ENCODE measurements around the gene CCNT2. TPM values are rescaled to one million over a fixed set of nuclear protein-coding genes. Genes with fewer than 3 reads are reported as not detected.
"Not testable (repeated sequence)": the region's sequence is repeated elsewhere in the genome, so short reads cannot be mapped to it uniquely, and the experiment has no call there.

CCNT2 gene
- total and polyA plus RNA-seq, 4 donors: 43.5 to 76.0 (median 48.8) TPM

- DNase-seq (ENCODE audit: low read depth in 4 of 6, low spot score in 6 of 6): no peak
- Histone ChIP-seq H3K4me3 (ENCODE audit: low read depth, low read length) (no peak overlapping the region), H3K9me3 (ENCODE audit: control insufficient read depth, insufficient read depth, low read length) (no peaks in the 10 kb centered on the region), H3K27ac (ENCODE audit: low read depth, low read length) (no peak overlapping the region), H3K27me3 (ENCODE audit: control insufficient read depth, insufficient read depth, low read length) (no peaks in the 10 kb centered on the region), H3K36me3 (ENCODE audit: control insufficient read depth, insufficient read depth, low read length) (peaks cover 7% of the 10 kb centered on the region), H3K4me1 (ENCODE audit: control insufficient read depth, insufficient read depth, low read length) (no peaks in the 10 kb centered on the region)
- 94% methylated on average over 3 of the region's 5 CpGs for WGBS (ENCODE audit: insufficient coverage)
Measured at GRCh38 chr2:134957477-134957876, 38.9 kb downstream of the CCNT2 start.

DNA sequence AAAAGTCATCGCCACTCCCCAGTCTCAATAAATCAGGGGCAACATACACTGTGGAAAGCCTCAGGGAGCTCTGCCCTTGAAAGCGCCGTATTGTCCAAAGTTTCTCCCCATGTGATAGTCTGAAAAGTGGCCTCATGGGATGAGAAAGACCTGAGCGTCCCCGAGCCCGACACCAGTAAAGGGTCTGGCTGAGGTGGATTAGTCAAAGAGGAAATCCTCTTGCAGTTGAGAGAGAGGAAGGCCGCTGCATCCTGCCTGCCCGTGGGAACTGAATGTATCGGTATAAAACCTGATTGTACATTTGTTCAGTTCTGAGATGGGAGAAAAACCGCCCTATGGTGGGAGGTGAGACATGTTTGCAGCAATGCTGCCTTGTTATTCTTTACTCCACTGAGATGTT lies 48.5 kb downstream of the CCNT2 start:
- not testable (repeated sequence) for H3K4me1 ChIP-seq (ENCODE audit: control insufficient read depth, insufficient read depth, low read length); H3K27me3 ChIP-seq (ENCODE audit: control insufficient read depth, insufficient read depth, low read length); DNase-seq (ENCODE audit: low read depth in 4 of 6, low spot score in 6 of 6); H3K4me3 ChIP-seq (ENCODE audit: low read depth, low read length); H3K36me3 ChIP-seq (ENCODE audit: control insufficient read depth, insufficient read depth, low read length); H3K9me3 ChIP-seq (ENCODE audit: control insufficient read depth, insufficient read depth, low read length); H3K27ac ChIP-seq (ENCODE audit: low read depth, low read length)
- WGBS (ENCODE audit: insufficient coverage): 90% methylated on average over 9 of the region's 10 CpGs

DNA sequence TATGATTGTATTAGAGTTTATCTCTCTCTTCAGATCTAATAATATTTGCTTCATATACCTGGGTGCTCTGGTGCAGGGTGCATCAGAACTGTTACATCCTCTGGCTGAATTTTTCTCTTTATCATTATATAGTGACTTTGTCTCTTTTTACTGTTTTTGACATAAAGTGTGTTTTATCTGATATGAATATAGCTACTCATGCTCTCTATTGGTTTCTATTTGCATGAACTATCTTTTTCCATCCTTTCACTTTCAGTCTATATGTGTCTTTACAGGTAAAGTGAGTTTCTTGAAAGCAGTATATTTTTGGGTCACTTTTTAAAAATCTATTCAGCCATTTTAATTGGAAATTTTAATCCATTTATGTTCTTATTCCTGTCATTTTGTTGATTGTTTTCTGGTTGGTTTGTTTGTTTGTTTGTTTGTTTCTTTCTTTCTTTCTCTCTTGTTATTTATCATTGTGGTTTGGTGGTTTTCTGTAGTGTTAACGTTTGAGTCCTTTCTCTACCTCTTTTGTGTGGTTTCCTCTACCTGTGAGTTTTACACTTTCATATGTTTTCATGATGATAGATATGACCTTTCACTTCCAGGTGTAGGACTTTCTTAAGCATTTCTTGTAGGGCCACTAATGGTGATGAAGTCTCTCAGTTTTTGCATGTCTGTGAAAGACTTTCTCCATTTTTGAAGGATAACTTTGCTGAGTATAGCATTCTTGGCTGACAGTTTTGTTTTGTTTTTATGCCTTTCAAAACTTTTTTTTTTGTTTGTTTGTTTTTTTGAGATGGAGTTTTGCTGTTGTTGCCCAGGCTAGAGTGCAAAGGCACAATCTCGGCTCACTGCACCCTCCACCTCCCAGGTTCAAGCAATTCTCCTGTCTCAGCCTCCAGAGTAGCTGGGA lies 54.9 kb downstream of the CCNT2 start:
- no peaks in the 10 kb centered on the region for H3K27me3 ChIP-seq (ENCODE audit: control insufficient read depth, insufficient read depth, low read length)
- DNase-seq (ENCODE audit: low read depth in 4 of 6, low spot score in 6 of 6): no peak
- H3K27ac ChIP-seq (ENCODE audit: low read depth, low read length): no peak overlapping the region
- no peaks in the 10 kb centered on the region for H3K36me3 ChIP-seq (ENCODE audit: control insufficient read depth, insufficient read depth, low read length)
- WGBS (ENCODE audit: insufficient coverage): no CpG with 5 or more reads among the region's 2 CpGs
- peaks cover 3% of the 10 kb centered on the region for H3K9me3 ChIP-seq (ENCODE audit: control insufficient read depth, insufficient read depth, low read length)
- no peak overlapping the region for H3K4me3 ChIP-seq (ENCODE audit: low read depth, low read length)
- no peaks in the 10 kb centered on the region for H3K4me1 ChIP-seq (ENCODE audit: control insufficient read depth, insufficient read depth, low read length)

DNA sequence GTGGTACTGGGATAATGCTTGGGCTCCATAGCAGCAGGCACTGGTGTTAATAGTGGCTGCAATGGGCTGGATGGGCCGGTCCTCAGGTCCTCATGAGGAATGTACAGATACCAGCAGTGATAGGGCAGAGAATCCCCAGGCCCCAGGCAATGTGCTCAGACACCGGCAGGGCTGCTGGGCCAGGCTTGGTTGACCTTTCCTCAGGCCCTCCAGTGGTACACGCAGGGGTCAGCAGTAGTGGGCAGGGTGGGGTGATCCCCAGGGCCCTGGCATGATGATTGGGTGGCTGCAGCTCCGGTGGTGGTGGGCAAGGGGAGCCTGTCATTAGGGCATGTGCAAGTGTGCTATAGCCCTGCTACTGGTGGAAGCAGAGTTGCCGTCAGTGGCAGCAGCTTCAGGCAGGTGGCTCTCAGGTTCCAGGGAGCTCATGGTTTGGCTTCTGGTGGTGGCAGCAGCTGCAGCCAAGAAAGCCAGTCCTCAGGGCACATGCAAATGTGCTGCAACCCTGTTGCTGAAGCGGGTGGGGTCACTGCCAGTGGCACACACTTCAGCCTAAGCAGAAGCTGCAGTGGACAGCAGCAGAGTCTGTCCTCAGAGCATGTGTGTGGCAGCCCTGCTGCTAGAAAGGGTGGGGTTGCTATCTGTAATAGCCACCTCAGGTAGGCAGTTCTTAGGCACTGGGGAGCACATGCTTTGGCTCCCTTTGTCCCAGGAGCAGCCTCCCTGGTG lies 56.8 kb downstream of the CCNT2 start:
- Histone ChIP-seq H3K27ac (ENCODE audit: low read depth, low read length) (no peak overlapping the region), H3K9me3 (ENCODE audit: control insufficient read depth, insufficient read depth, low read length) (peaks cover 1% of the 10 kb centered on the region), H3K4me3 (ENCODE audit: low read depth, low read length) (no peak overlapping the region), H3K27me3 (ENCODE audit: control insufficient read depth, insufficient read depth, low read length) (no peaks in the 10 kb centered on the region), H3K4me1 (ENCODE audit: control insufficient read depth, insufficient read depth, low read length) (no peaks in the 10 kb centered on the region), H3K36me3 (ENCODE audit: control insufficient read depth, insufficient read depth, low read length) (no peaks in the 10 kb centered on the region)
- 91% methylated on average over 6 of the region's 6 CpGs for WGBS (ENCODE audit: insufficient coverage)
- no peak for DNase-seq (ENCODE audit: low read depth in 4 of 6, low spot score in 6 of 6)

- 90% methylated on average over 3 of the region's 3 CpGs for WGBS (ENCODE audit: insufficient coverage)
- Histone ChIP-seq H3K4me3 (ENCODE audit: low read depth, low read length) (no peak overlapping the region), H3K36me3 (ENCODE audit: control insufficient read depth, insufficient read depth, low read length) (no peaks in the 10 kb centered on the region), H3K27ac (ENCODE audit: low read depth, low read length) (no peak overlapping the region), H3K4me1 (ENCODE audit: control insufficient read depth, insufficient read depth, low read length) (no peaks in the 10 kb centered on the region), H3K27me3 (ENCODE audit: control insufficient read depth, insufficient read depth, low read length) (no peaks in the 10 kb centered on the region), H3K9me3 (ENCODE audit: control insufficient read depth, insufficient read depth, low read length) (peaks cover 1% of the 10 kb centered on the region)
- no peak for DNase-seq (ENCODE audit: low read depth in 4 of 6, low spot score in 6 of 6)
Measured at GRCh38 chr2:134976074-134976702, 57.6 kb downstream of the CCNT2 start.

GRCh38 chr2:134977104-134977503 lies 58.5 kb downstream of the CCNT2 start:
- not testable (repeated sequence) for H3K36me3 ChIP-seq (ENCODE audit: control insufficient read depth, insufficient read depth, low read length); H3K27me3 ChIP-seq (ENCODE audit: control insufficient read depth, insufficient read depth, low read length); H3K4me1 ChIP-seq (ENCODE audit: control insufficient read depth, insufficient read depth, low read length); DNase-seq (ENCODE audit: low read depth in 4 of 6, low spot score in 6 of 6); H3K27ac ChIP-seq (ENCODE audit: low read depth, low read length); H3K4me3 ChIP-seq (ENCODE audit: low read depth, low read length); H3K9me3 ChIP-seq (ENCODE audit: control insufficient read depth, insufficient read depth, low read length)
- WGBS (ENCODE audit: insufficient coverage): 100% methylated on average over 2 of the region's 5 CpGs

- Histone ChIP-seq H3K9me3 (ENCODE audit: control insufficient read depth, insufficient read depth, low read length) (no peaks in the 10 kb centered on the region), H3K4me1 (ENCODE audit: control insufficient read depth, insufficient read depth, low read length) (no peaks in the 10 kb centered on the region), H3K27ac (ENCODE audit: low read depth, low read length) (no peak overlapping the region), H3K36me3 (ENCODE audit: control insufficient read depth, insufficient read depth, low read length) (no peaks in the 10 kb centered on the region), H3K27me3 (ENCODE audit: control insufficient read depth, insufficient read depth, low read length) (no peaks in the 10 kb centered on the region), H3K4me3 (ENCODE audit: low read depth, low read length) (no peak overlapping the region)
- no CpG with 5 or more reads among the region's 4 CpGs for WGBS (ENCODE audit: insufficient coverage)
- DNase-seq (ENCODE audit: low read depth in 4 of 6, low spot score in 6 of 6): no peak
Measured at GRCh38 chr2:134979221-134979620, 60.6 kb downstream of the CCNT2 start.

DNA sequence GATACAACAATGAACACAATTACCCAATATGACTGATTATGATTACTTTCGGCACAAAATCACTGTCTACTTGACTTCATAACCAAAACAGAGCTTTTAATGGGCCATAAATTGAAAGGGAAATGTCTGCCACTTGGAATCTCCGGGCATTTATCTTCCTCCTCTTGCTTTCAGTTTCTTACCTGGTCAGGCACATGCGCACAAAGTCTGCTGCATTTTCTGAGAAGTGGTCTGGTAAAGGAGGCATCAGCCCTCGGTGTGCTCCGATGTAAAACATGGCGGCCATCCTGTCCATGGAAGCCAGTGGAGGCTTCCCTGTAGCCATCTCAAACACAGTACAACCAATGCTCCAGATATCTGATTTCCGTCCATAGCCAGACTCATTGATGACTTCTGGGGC lies 62.0 kb downstream of the CCNT2 start:
- 95% methylated on average over 6 of the region's 7 CpGs for WGBS (ENCODE audit: insufficient coverage)
- Histone ChIP-seq H3K4me1 (ENCODE audit: control insufficient read depth, insufficient read depth, low read length) (no peaks in the 10 kb centered on the region), H3K36me3 (ENCODE audit: control insufficient read depth, insufficient read depth, low read length) (no peaks in the 10 kb centered on the region), H3K4me3 (ENCODE audit: low read depth, low read length) (no peak overlapping the region), H3K9me3 (ENCODE audit: control insufficient read depth, insufficient read depth, low read length) (no peaks in the 10 kb centered on the region), H3K27me3 (ENCODE audit: control insufficient read depth, insufficient read depth, low read length) (no peaks in the 10 kb centered on the region), H3K27ac (ENCODE audit: low read depth, low read length) (no peak overlapping the region)
- DNase-seq (ENCODE audit: low read depth in 4 of 6, low spot score in 6 of 6): no peak

DNA sequence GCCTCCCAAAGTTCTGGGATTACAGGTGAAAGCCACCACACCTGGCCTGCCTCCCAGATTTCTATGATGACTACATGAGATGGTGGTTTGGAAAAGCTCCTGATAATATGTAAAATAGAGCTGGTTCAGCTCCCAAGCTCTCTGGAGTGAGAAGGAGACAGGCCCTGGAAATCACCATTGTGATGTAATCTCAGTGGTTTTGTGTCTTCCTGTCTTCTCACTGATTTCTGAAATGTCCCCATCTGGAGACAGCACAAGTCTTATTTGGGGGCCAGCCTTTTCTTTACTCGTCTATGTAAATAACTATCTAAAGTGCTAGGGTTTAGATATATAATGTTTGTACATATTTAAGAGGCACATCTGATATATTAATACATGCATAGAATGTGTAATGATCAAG lies 64.0 kb downstream of the CCNT2 start:
- WGBS (ENCODE audit: insufficient coverage): no CpG with 5 or more reads among the region's 1 CpG
- no peaks in the 10 kb centered on the region for H3K36me3 ChIP-seq (ENCODE audit: control insufficient read depth, insufficient read depth, low read length)

More for the DNA sequence above, 64.0 kb downstream of the CCNT2 start:
- H3K9me3 ChIP-seq (ENCODE audit: control insufficient read depth, insufficient read depth, low read length): no peaks in the 10 kb centered on the region
- no peak for DNase-seq (ENCODE audit: low read depth in 4 of 6, low spot score in 6 of 6)
- H3K27ac ChIP-seq (ENCODE audit: low read depth, low read length): no peak overlapping the region
- no peaks in the 10 kb centered on the region for H3K4me1 ChIP-seq (ENCODE audit: control insufficient read depth, insufficient read depth, low read length)
- H3K4me3 ChIP-seq (ENCODE audit: low read depth, low read length): no peak overlapping the region
- no peaks in the 10 kb centered on the region for H3K27me3 ChIP-seq (ENCODE audit: control insufficient read depth, insufficient read depth, low read length)

Measured in spinal cord (tissue), 10 donors.